Measurements from ENCODE around the gene SPOCK2. TPM values are rescaled to one million over a fixed set of nuclear protein-coding genes. Genes with fewer than 3 reads are reported as not detected.

Gene SPOCK2
- total RNA-seq, 4 donors from 2014 or later = 1.8 to 18.7 (median 4.5) TPM

DNA sequence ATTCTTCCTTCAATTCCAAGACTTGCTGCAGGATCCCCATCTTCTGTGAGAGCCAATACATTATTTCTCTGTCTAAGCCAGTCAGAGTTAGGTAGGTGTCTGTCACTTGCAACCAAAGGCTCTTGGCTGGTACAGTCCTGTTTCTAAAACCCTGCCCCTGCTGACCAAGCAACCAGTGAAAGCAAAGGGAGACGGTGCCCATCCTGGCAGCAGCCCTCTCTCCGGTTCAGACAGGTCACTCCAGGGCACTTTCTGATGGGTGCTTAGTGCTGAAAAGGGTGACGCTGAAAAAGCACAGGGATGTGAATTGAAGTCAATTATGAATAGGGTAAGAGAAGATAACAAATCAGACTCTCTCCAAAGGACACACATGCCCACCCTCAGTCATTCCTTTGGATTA, 37.5 kb downstream of the SPOCK2 start:
- no peak overlapping the region for H3K27ac ChIP-seq
- TF ChIP-seq POLR2A (IDR thresholded peaks at IDR 0.05) = no peak
- TF ChIP-seq, protein P1, sequence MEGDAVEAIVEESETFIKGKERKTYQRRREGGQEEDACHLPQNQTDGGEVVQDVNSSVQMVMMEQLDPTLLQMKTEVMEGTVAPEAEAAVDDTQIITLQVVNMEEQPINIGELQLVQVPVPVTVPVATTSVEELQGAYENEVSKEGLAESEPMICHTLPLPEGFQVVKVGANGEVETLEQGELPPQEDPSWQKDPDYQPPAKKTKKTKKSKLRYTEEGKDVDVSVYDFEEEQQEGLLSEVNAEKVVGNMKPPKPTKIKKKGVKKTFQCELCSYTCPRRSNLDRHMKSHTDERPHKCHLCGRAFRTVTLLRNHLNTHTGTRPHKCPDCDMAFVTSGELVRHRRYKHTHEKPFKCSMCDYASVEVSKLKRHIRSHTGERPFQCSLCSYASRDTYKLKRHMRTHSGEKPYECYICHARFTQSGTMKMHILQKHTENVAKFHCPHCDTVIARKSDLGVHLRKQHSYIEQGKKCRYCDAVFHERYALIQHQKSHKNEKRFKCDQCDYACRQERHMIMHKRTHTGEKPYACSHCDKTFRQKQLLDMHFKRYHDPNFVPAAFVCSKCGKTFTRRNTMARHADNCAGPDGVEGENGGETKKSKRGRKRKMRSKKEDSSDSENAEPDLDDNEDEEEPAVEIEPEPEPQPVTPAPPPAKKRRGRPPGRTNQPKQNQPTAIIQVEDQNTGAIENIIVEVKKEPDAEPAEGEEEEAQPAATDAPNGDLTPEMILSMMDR (IDR thresholded peaks at IDR 0.05) = no peak
- intact Hi-C loops (cut with DNase I; ENCODE audit: low total_unique reads) = no loop called here

GRCh38 chr10:72049969-72050781, 38.2 kb downstream of the SPOCK2 start:
- Histone ChIP-seq H3K27ac (no peak overlapping the region), H3K4me3 (no peak overlapping the region), H3K36me3 (no peaks in the 10 kb centered on the region), H3K4me1 (no peaks in the 10 kb centered on the region), H3K27me3 (no peaks in the 10 kb centered on the region), H3K9me3 (no peaks in the 10 kb centered on the region)
- intact Hi-C loops (cut with DNase I; ENCODE audit: low total_unique reads) = loop anchor here (5.0 to 10.0 kb wide), 2 partner anchors 155 to 287 kb away; no protein-coding TSS in a partner anchor
- TF ChIP-seq, protein P1 (IDR thresholded peaks at IDR 0.05) = no peak
- TF ChIP-seq POLR2A (IDR thresholded peaks at IDR 0.05) = no peak
- no peak for DNase-seq

More for the DNA sequence above, 37.5 kb downstream of the SPOCK2 start:
- Histone ChIP-seq H3K4me3 (no peak overlapping the region), H3K9me3 (no peaks in the 10 kb centered on the region), H3K27me3 (no peaks in the 10 kb centered on the region), H3K4me1 (no peaks in the 10 kb centered on the region), H3K36me3 (no peaks in the 10 kb centered on the region)
- no peak for DNase-seq

- DNase-seq = no peak
- Histone ChIP-seq H3K27ac (no peak overlapping the region), H3K4me3 (no peak overlapping the region), H3K36me3 (no peaks in the 10 kb centered on the region), H3K9me3 (no peaks in the 10 kb centered on the region), H3K4me1 (no peaks in the 10 kb centered on the region), H3K27me3 (no peaks in the 10 kb centered on the region)
- TF ChIP-seq, protein P1 (IDR thresholded peaks at IDR 0.05) = no peak
- no peak for TF ChIP-seq POLR2A (IDR thresholded peaks at IDR 0.05)
- intact Hi-C loops (cut with DNase I; ENCODE audit: low total_unique reads) = loop anchor here (5.0 to 10.0 kb wide), 2 partner anchors 155 to 288 kb away; no protein-coding TSS in a partner anchor
Observed at GRCh38 chr10:72049472-72049871, 38.9 kb downstream of the SPOCK2 start.

- DNase-seq = peak; percentile 94 to 95
- no peak overlapping the region for H3K4me3 ChIP-seq
- peak overlapping the region in 1 of 2 donors; percentile 31 for H3K27ac ChIP-seq
- H3K4me1 ChIP-seq = no peaks in the 10 kb centered on the region
- intact Hi-C loops (cut with DNase I; ENCODE audit: low total_unique reads) = loop anchor here (5.0 to 10.0 kb wide), 2 partner anchors 154 to 289 kb away; no protein-coding TSS in a partner anchor
- no peaks in the 10 kb centered on the region for H3K9me3 ChIP-seq
- no peaks in the 10 kb centered on the region for H3K36me3 ChIP-seq
- TF ChIP-seq POLR2A (IDR thresholded peaks at IDR 0.05) = no peak
- TF ChIP-seq, protein P1 (IDR thresholded peaks at IDR 0.05) = peak; percentile 97 to 100 (median 100)
- no peaks in the 10 kb centered on the region for H3K27me3 ChIP-seq
Observed at GRCh38 chr10:72048450-72049124, 39.8 kb downstream of the SPOCK2 start.

DNA sequence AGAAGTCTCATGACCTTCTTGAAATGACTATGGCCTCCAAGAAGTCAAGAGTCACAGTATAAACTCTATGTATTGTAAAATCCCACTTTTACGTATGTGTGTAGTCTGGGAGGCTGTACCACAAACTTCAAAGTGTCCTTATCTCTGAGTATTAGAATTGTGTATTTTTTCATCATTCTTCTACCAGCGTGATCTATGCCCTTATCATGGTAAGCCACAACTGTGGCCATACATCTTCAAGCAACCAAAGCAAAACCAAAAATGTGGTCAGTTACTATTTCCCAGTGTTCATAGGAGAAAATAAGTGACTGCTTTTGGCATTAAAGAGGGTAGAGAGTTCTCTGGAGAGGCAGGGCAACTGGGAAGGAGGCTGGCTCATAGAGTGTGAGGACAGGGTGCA, 42.8 kb downstream of the SPOCK2 start:
- DNase-seq = no peak
- H3K27ac ChIP-seq = no peak overlapping the region

More for the DNA sequence above, 42.8 kb downstream of the SPOCK2 start:
- intact Hi-C loops (cut with DNase I; ENCODE audit: low total_unique reads) = loop anchor here (5.0 to 10.0 kb wide), 2 partner anchors 151 to 292 kb away; no protein-coding TSS in a partner anchor
- TF ChIP-seq, protein P1 (IDR thresholded peaks at IDR 0.05) = no peak
- TF ChIP-seq POLR2A (IDR thresholded peaks at IDR 0.05) = no peak
- H3K4me3 ChIP-seq = no peak overlapping the region
- no peaks in the 10 kb centered on the region for H3K27me3 ChIP-seq
- H3K9me3 ChIP-seq = no peaks in the 10 kb centered on the region
- no peaks in the 10 kb centered on the region for H3K4me1 ChIP-seq
- no peaks in the 10 kb centered on the region for H3K36me3 ChIP-seq
